ENCODE results near the gene MYO19. TPM values are rescaled to one million over a fixed set of nuclear protein-coding genes. Genes with fewer than 3 reads are reported as not detected.

MYO19 gene
- total RNA-seq, 2 experiments from 2014 or later, result 109 to 154 TPM

DNA sequence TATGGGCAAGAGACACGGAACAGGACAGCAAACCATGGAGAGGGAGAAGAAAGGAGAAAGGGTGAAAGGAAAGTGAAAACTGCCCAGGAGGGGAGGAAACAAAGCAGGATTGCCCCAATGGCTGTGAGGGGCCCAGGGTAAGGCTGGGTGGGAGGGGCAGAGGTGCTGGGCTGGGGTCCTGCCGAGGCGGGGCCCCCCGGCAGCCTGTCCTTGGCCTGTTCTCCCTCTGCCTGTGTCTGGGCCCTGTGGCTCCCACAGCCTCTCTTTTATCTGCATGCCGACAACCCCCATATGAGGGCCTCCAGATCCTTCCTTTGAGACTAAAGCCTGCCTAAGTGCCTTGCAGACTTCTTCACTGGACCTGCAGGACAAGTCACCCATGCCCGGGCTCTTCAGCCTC is 32.7 kb downstream of the MYO19 start:
- H3K36me3 ChIP-seq (ENCODE audit: insufficient read depth, low read length), result peaks cover 91% of the 10 kb centered on the region
- TF ChIP-seq EZH2phosphoT487 (IDR thresholded peaks at IDR 0.05; ENCODE audit: borderline replicate concordance, low read depth, low read length), result no peak
- no peak for TF ChIP-seq CTCF (conservative IDR thresholded peaks at IDR 0.05; ENCODE audit: low read length)
- H3K79me2 ChIP-seq (ENCODE audit: insufficient read depth, low read depth, low read length), result no peaks in the 10 kb centered on the region
- H3K4me2 ChIP-seq (ENCODE audit: low read length), result no peak overlapping the region
- H3K9me3 ChIP-seq (ENCODE audit: low read length), result no peaks in the 10 kb centered on the region
- ChIA-PET POLR2A (no interaction called here), CTCF (ENCODE audit: unreplicated experiment) (no interaction called here)
- no peak overlapping the region for H3K27ac ChIP-seq (ENCODE audit: low read depth, low read length, poor library complexity, severe bottlenecking)
- BruUV-seq (replicated peaks), result no TSS peak
- H3K9me2 ChIP-seq (ENCODE audit: insufficient read depth, low read length), result no peaks in the 10 kb centered on the region
- H4K20me1 ChIP-seq (ENCODE audit: insufficient read depth, low read length), result no peaks in the 10 kb centered on the region
- H3K4me1 ChIP-seq (ENCODE audit: insufficient read depth, low read length, poor library complexity, severe bottlenecking), result no peaks in the 10 kb centered on the region
- intact Hi-C loops (cut with micrococcal nuclease; ENCODE audit: unreplicated experiment), result no loop called here
- DNase-seq (ENCODE audit: low spot score), result no peak
- no peak overlapping the region for H3K4me3 ChIP-seq (ENCODE audit: low read depth, low read length, poor library complexity, severe bottlenecking)
- H2AFZ ChIP-seq (ENCODE audit: low read length), result no peak overlapping the region

DNA sequence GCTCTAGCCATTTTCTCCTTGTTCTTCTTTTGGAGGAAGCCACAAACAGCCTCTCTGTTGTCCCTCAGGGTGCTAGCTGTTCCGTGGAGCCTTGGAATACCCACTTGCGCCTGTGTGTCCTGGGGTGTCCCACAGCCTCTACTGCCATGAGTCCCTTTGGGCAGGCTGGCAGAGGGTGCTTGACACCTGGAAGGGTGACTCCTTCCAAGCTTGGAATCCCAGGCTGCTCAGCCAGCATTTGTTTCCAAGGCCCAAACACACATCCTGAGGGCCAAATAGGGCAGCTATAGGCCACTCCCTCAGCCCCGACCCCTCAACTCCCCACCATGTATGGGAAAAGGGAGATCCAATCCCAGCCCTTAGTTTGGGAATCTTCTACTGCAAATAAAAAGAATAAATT is 33.3 kb downstream of the MYO19 start:
- H3K36me3 ChIP-seq (ENCODE audit: insufficient read depth, low read length), result peaks cover 91% of the 10 kb centered on the region

More for the DNA sequence above, 33.3 kb downstream of the MYO19 start:
- BruUV-seq (replicated peaks), result no TSS peak
- H3K4me1 ChIP-seq (ENCODE audit: insufficient read depth, low read length, poor library complexity, severe bottlenecking), result no peaks in the 10 kb centered on the region
- ChIA-PET CTCF (ENCODE audit: unreplicated experiment) (interaction anchor here (0.6 kb wide), 1 partner anchor 81 kb away, joined by 3 read pairs; no protein-coding TSS in a partner anchor), POLR2A (interaction anchor here (0.6 kb wide), 1 partner anchor 205 kb away, joined by 4 read pairs; no protein-coding TSS in a partner anchor)
- H3K79me2 ChIP-seq (ENCODE audit: insufficient read depth, low read depth, low read length), result no peaks in the 10 kb centered on the region
- no peak overlapping the region for H3K27ac ChIP-seq (ENCODE audit: low read depth, low read length, poor library complexity, severe bottlenecking)
- H3K4me3 ChIP-seq (ENCODE audit: low read depth, low read length, poor library complexity, severe bottlenecking), result no peak overlapping the region
- H4K20me1 ChIP-seq (ENCODE audit: insufficient read depth, low read length), result no peaks in the 10 kb centered on the region
- H3K9me2 ChIP-seq (ENCODE audit: insufficient read depth, low read length), result no peaks in the 10 kb centered on the region
- no peak overlapping the region for H3K4me2 ChIP-seq (ENCODE audit: low read length)
- H3K9me3 ChIP-seq (ENCODE audit: low read length), result no peaks in the 10 kb centered on the region
- intact Hi-C loops (cut with micrococcal nuclease; ENCODE audit: unreplicated experiment), result no loop called here
- no peak for DNase-seq (ENCODE audit: low spot score)
- H2AFZ ChIP-seq (ENCODE audit: low read length), result no peak overlapping the region
- no peak for TF ChIP-seq EZH2phosphoT487 (IDR thresholded peaks at IDR 0.05; ENCODE audit: borderline replicate concordance, low read depth, low read length)
- TF ChIP-seq CTCF (conservative IDR thresholded peaks at IDR 0.05; ENCODE audit: low read length), result no peak

Measured in OCI-LY7 (cell line).